HCT116 (cell line): ENCODE results near the gene LAMTOR5. TPM values are rescaled to one million over a fixed set of nuclear protein-coding genes. Genes with fewer than 3 reads are reported as not detected.
A peak's percentile ranks its signal among the peaks of the same experiment; 100 is the strongest.

Experiments used
- ATAC-seq: fragments of 200-7000 bp; cut with Tn5 transposase; 2 replicates; pipeline ENCODE4 v1.9.1; 2020; ENCODE audit warnings: mild to moderate bottlenecking, moderate library complexity
- BruUV-seq: library from RNA; stranded (reverse); fragments of 400-500 nt; replicated peaks from 2 replicates; lab custom pipeline; 2021; lab: Mats Ljungman, UMichigan
- CTCF ChIA-PET: fragments of 300-600 bp; sonication (Branson Sonifier 250); formaldehyde crosslinking; loops from one replicate; lab custom pipeline; 2021; ENCODE audit warnings: antibody characterized with exemption; lab: Charles Lee
- POLR2A ChIA-PET: fragments of 300-600, 350-600 bp; sonication (Branson Sonifier 250); formaldehyde crosslinking; loops from one replicate; lab custom pipeline; 2021; ENCODE audit warnings: antibody characterized with exemption; lab: Charles Lee
- RAD21 ChIA-PET, 2 experiments: fragments of 300-600 bp; sonication (Branson Sonifier 250); formaldehyde crosslinking; loops; one replicate each; lab custom pipeline; 2023; ENCODE audit warnings: low total read pairs in 2 of 2; ENCODE audit not compliant: uncharacterized antibody in 2 of 2, unreplicated experiment in 2 of 2, low non-redundant PET in 1 of 2; lab: Charles Lee
- DNase-seq: peaks from one replicate; pipeline ENCODE4 v3.0.0-alpha.2; 2010; ENCODE audit warnings: low read depth, low spot score
- H2AFZ ChIP-seq: fragments of 200-600 bp; shearing (Covaris generic), sonication (generic); 2 replicates; pipeline ENCODE4 v1.6.1; 2017; ENCODE audit warnings: low read depth, mixed run types, mixed read lengths, antibody characterized with exemption, low read length; ENCODE audit not compliant: poor library complexity, severe bottlenecking
- H3K27ac ChIP-seq: 2 replicates; pipeline ENCODE4 v1.5.1; 2012; ENCODE audit warnings: low read depth, low read length
- H3K27me3 ChIP-seq: fragments of 200-600 bp; sonication (generic); 2 replicates; pipeline ENCODE4 v1.6.1; 2016; ENCODE audit warnings: mixed run types, low read length, mixed read lengths; ENCODE audit not compliant: insufficient read depth
- H3K36me3 ChIP-seq, 2 experiments: fragments of 200-500 bp in 1 of 2; fragments of 200-600 bp in 1 of 2; sonication (Bioruptor generic) in 1 of 2; sonication (generic) in 1 of 2; 2 replicates each; pipeline versions ENCODE4 v1.5.1 to v1.6.1; 2014 to 2016; ENCODE audit warnings: low read length in 2 of 2, inconsistent platforms in 1 of 2, mixed read lengths in 1 of 2, mixed run types in 1 of 2; ENCODE audit not compliant: insufficient read depth in 2 of 2, control insufficient read depth in 1 of 2
- H3K4me1 ChIP-seq, 2 experiments: fragments of 200-600 bp in 1 of 2; sonication (generic) in 1 of 2; 2 replicates each; pipeline versions ENCODE4 v1.5.1 to v1.6.1; 2012 to 2017; ENCODE audit warnings: low read length in 2 of 2, inconsistent platforms in 1 of 2, mild to moderate bottlenecking in 1 of 2, mixed read lengths in 1 of 2, mixed run types in 1 of 2, moderate library complexity in 1 of 2; ENCODE audit not compliant: insufficient read depth in 2 of 2, control insufficient read depth in 1 of 2
- H3K4me2 ChIP-seq: fragments of 200-600 bp; sonication (generic); 2 replicates; pipeline ENCODE4 v1.6.1; 2017; ENCODE audit warnings: mixed run types, low read length, mixed read lengths
- H3K4me3 ChIP-seq, 2 experiments: fragments of 200-600 bp in 1 of 2; sonication (generic) in 1 of 2; replicated peaks in 1 of 2; 2 replicates each; pipeline ENCODE4 v1.5.1; 2011 to 2016; ENCODE audit warnings: low read length in 2 of 2, control low read depth in 1 of 2, low read depth in 1 of 2, mild to moderate bottlenecking in 1 of 2, mixed read lengths in 1 of 2, mixed run types in 1 of 2
- H3K79me2 ChIP-seq: fragments of 200-600 bp; sonication (generic); 2 replicates; pipeline ENCODE4 v1.6.1; 2017; ENCODE audit warnings: mild to moderate bottlenecking, mixed run types, low read length, moderate library complexity, mixed read lengths; ENCODE audit not compliant: insufficient read depth
- H3K9ac ChIP-seq: fragments of 200-600 bp; sonication (generic); 2 replicates; pipeline ENCODE4 v1.6.1; 2016; ENCODE audit warnings: low read length, mixed read lengths
- H3K9me2 ChIP-seq: fragments of 200-600 bp; sonication (generic), shearing (Covaris generic); 2 replicates; pipeline ENCODE4 v1.6.1; 2017; ENCODE audit warnings: mixed run types, mild to moderate bottlenecking, moderate library complexity; ENCODE audit not compliant: insufficient read depth
- H3K9me3 ChIP-seq, 2 experiments: fragments of 200-500 bp in 1 of 2; fragments of 200-600 bp in 1 of 2; sonication (Bioruptor generic) in 1 of 2; sonication (generic) in 1 of 2; 2 replicates each; pipeline ENCODE4 v1.6.1; 2014 to 2017; ENCODE audit warnings: low read length in 2 of 2, mixed read lengths in 2 of 2, inconsistent platforms in 1 of 2, low read depth in 1 of 2, mild to moderate bottlenecking in 1 of 2, mixed run types in 1 of 2, moderate library complexity in 1 of 2; ENCODE audit not compliant: control insufficient read depth in 1 of 2, insufficient read depth in 1 of 2
- H4K20me1 ChIP-seq: fragments of 200-600 bp; sonication (generic), shearing (Covaris generic); 2 replicates; pipeline ENCODE4 v1.6.1; 2017; ENCODE audit warnings: mixed run types, mild to moderate bottlenecking, moderate library complexity; ENCODE audit not compliant: insufficient read depth
- CEBPB ChIP-seq: IDR thresholded peaks from 2 replicates; pipeline ENCODE4 v1.6.1; 2012; ENCODE audit warnings: low read depth
- RAD21 ChIP-seq: IDR thresholded peaks from 2 replicates; pipeline ENCODE4 v1.6.1; 2012; ENCODE audit warnings: low read depth, mild to moderate bottlenecking
- SIN3A ChIP-seq: IDR thresholded peaks from 2 replicates; pipeline ENCODE4 v1.6.1; 2012; ENCODE audit warnings: low read depth
- SP1 ChIP-seq: IDR thresholded peaks from 2 replicates; pipeline ENCODE4 v1.6.1; 2012; ENCODE audit warnings: low read depth
- ZFX ChIP-seq: fragments of 450-650 bp; IDR thresholded peaks from 2 replicates; pipeline ENCODE4 v1.6.1; 2017
- ZNF274 ChIP-seq: fragments of 200-500 bp; sonication (Bioruptor generic); IDR thresholded peaks from 2 replicates; pipeline ENCODE4 v1.6.1; 2014; ENCODE audit warnings: mild to moderate bottlenecking, low read depth, low read length, inconsistent platforms
- intact Hi-C: fragments of 100-400 bp; cut with micrococcal nuclease; formaldehyde crosslinking; loops from 2 replicates; pipeline ENCODE4 v1.10.0; 2022
- total RNA-seq: library from RNA; stranded (reverse); gene quantifications from one replicate; pipeline ENCODE4 v1.2.1, GENCODE V29; 2021; ENCODE audit not compliant: unreplicated experiment
- TF ChIP-seq, protein P1 (sequence below): IDR thresholded peaks from 2 replicates; pipeline ENCODE4 v1.6.1; 2011; ENCODE audit warnings: mild to moderate bottlenecking, low read length, moderate library complexity; ENCODE audit not compliant: insufficient replicate concordance; ENCODE audit errors: extremely low read depth

The LAMTOR5 gene
- total RNA-seq, 1 experiment from 2014 or later: 137 TPM

DNA sequence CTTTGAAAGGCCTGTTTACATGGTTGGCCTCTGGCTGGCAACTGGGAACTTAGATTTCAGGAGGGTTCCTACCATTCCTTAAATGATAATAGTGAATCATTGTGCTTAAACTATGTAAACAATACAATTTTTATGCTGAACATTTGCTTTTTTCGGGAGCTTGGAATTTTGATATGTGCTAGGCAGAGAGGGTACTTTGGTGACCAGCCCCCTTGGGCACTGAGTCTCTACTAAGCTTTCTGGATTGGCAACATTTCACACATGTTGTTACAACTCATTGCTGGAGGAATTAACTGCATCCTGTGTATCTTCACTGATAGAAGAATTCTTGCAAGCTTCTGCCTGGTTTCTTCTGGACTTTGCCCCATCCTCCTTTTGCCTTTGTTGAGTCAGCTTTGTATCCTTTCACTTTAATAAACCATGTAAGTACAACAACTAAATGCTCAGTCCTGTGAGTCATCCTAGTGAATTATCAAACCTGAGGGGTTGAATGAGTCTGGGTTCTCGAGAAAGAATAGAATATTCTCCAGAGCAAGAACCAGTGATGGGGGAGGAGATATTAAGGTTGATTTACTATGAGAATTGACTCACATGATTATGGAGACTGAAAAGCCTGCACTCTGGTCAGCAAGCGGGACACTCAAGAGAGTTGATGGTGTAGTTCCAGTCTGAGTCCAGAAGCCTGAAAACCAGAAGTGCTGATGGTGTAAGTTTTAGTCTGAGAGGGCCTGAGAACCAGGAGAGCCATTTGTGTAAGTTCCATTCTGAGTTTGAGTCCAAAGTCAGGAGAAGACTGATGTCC lies 13.6 kb downstream of the LAMTOR5 start:
- CTCF ChIA-PET: no interaction called here
- H2AFZ ChIP-seq: no peak overlapping the region
- intact Hi-C loops: no loop called here
- peaks cover 0 to 6% of the 10 kb centered on the region in 2 experiments; a peak in 2 of 4 replicates for H3K36me3 ChIP-seq
- no peaks in the 10 kb centered on the region for H3K79me2 ChIP-seq
- no peaks in the 10 kb centered on the region for H3K9me3 ChIP-seq
- no TSS peak for BruUV-seq
- TF ChIP-seq RAD21: no peak
- no peak for TF ChIP-seq SP1
- TF ChIP-seq, protein P1, sequence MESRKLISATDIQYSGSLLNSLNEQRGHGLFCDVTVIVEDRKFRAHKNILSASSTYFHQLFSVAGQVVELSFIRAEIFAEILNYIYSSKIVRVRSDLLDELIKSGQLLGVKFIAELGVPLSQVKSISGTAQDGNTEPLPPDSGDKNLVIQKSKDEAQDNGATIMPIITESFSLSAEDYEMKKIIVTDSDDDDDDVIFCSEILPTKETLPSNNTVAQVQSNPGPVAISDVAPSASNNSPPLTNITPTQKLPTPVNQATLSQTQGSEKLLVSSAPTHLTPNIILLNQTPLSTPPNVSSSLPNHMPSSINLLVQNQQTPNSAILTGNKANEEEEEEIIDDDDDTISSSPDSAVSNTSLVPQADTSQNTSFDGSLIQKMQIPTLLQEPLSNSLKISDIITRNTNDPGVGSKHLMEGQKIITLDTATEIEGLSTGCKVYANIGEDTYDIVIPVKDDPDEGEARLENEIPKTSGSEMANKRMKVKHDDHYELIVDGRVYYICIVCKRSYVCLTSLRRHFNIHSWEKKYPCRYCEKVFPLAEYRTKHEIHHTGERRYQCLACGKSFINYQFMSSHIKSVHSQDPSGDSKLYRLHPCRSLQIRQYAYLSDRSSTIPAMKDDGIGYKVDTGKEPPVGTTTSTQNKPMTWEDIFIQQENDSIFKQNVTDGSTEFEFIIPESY: no peak
- TF ChIP-seq ZFX: no peak
- H3K4me3 ChIP-seq: no peak overlapping the region
- POLR2A ChIA-PET: no interaction called here
- DNase-seq (no peak), ATAC-seq (no peak)
- no peak overlapping the region for H3K27ac ChIP-seq
- H3K4me1 ChIP-seq: peaks cover 0 to 12% of the 10 kb centered on the region in 2 experiments; a peak in 2 of 4 replicates
- RAD21 ChIA-PET: no interaction called here
- peak overlapping the region; percentile 20 for H3K4me2 ChIP-seq
- H3K9ac ChIP-seq: no peak overlapping the region
- H3K27me3 ChIP-seq: no peaks in the 10 kb centered on the region
- H4K20me1 ChIP-seq: no peaks in the 10 kb centered on the region
- H3K9me2 ChIP-seq: no peaks in the 10 kb centered on the region

DNA sequence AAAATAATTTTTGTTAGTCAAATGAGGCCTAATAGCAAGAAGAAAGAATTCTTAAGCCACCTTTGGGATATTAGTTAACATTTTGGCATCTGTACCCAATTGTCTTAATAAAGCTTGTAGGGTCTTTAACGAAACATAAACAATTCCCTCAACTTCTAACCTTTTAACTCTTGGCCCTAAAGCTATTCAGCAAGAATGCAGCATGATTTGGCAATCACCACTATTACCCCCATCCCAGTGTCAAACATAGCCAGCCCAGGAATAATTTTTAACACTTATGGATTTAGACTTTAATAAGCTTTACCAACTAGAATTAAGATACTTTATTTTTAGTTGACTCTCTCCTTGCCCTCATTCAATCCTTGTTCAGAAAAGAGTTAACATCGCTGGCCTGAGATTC lies 14.2 kb downstream of the LAMTOR5 start:
- RAD21 ChIA-PET: no interaction called here

More for the DNA sequence above, 14.2 kb downstream of the LAMTOR5 start:
- peaks cover 0 to 7% of the 10 kb centered on the region in 2 experiments; a peak in 2 of 4 replicates for H3K36me3 ChIP-seq
- H3K4me2 ChIP-seq: peak overlapping the region; percentile 20; the same call in 1 of the 2 replicates
- no peak overlapping the region for H2AFZ ChIP-seq
- H3K9me3 ChIP-seq: no peaks in the 10 kb centered on the region
- peaks cover 0 to 12% of the 10 kb centered on the region in 2 experiments; a peak in 2 of 4 replicates for H3K4me1 ChIP-seq
- H3K9me2 ChIP-seq: no peaks in the 10 kb centered on the region
- no peak overlapping the region for H3K9ac ChIP-seq
- TF ChIP-seq ZNF274 (no peak), CEBPB (no peak), SIN3A (no peak)
- ChIA-PET CTCF (no interaction called here), POLR2A (no interaction called here)
- no peak overlapping the region for H3K4me3 ChIP-seq
- DNase-seq: no peak
- no TSS peak for BruUV-seq
- intact Hi-C loops: no loop called here
- no peaks in the 10 kb centered on the region for H3K27me3 ChIP-seq
- no peaks in the 10 kb centered on the region for H4K20me1 ChIP-seq
- no peak for ATAC-seq
- H3K79me2 ChIP-seq: no peaks in the 10 kb centered on the region
- H3K27ac ChIP-seq: no peak overlapping the region
